ENCODE results near the gene TMEM259. TPM values are rescaled to one million over a fixed set of nuclear protein-coding genes. Genes with fewer than 3 reads are reported as not detected.

The TMEM259 gene
- total and polyA plus RNA-seq, 9 of the 15 experiments (the other 6 are each of a cell fraction or from before 2014, with no cell fraction given) = 0.52 to 231 (median 63.6) TPM

- TF ChIP-seq HMGN3 (IDR thresholded peaks at IDR 0.05; ENCODE audit: borderline replicate concordance, extremely low read depth, insufficient read length, low read depth, low read length) (peak; percentile 96), KLF10 (CRISPR knock-in tag; IDR thresholded peaks at IDR 0.05) (no peak), GATAD2B (IDR thresholded peaks at IDR 0.05; ENCODE audit: borderline replicate concordance) (peak; percentile 53; the same call in 1 of the 2 replicates), TOE1 (IDR thresholded peaks at IDR 0.05; ENCODE audit: borderline replicate concordance) (no peak), TOE1 (CRISPR knock-in tag; IDR thresholded peaks at IDR 0.05; ENCODE audit: borderline replicate concordance, low read depth) (no peak), ZNF740 (CRISPR knock-in tag; IDR thresholded peaks at IDR 0.05) (peak; percentile 76), ZNF740 (tag; IDR thresholded peaks at IDR 0.05) (peak in 1 of 2 experiments; percentile 83; a peak in 2 of 4 replicates), NONO (IDR thresholded peaks at IDR 0.05; ENCODE audit: low read depth in 2 of 2, low read length in 1 of 2) (peak in 1 of 2 experiments; percentile 75; a peak in 2 of 4 replicates), SNIP1 (IDR thresholded peaks at IDR 0.05; ENCODE audit: low read depth) (peak; percentile 53), ZNF57 (CRISPR knock-in tag; IDR thresholded peaks at IDR 0.05) (no peak), FUS (optimal IDR thresholded peaks at IDR 0.05; ENCODE audit: low read depth, low read length) (peak; percentile 42), TFAP4 (CRISPR knock-in tag; IDR thresholded peaks at IDR 0.05; ENCODE audit: borderline replicate concordance) (peak; percentile 45; the same call in 1 of the 2 replicates), TCF7 (IDR thresholded peaks at IDR 0.05; ENCODE audit: borderline replicate concordance) (peak; percentile 24), ZFX (CRISPR knock-in tag; IDR thresholded peaks at IDR 0.05) (peak; percentile 71), ZNF445 (CRISPR knock-in tag; IDR thresholded peaks at IDR 0.05; ENCODE audit: low read depth) (no peak), FOSL1 (tag; conservative IDR thresholded peaks at IDR 0.05) (no peak), SIN3A (IDR thresholded peaks at IDR 0.05; ENCODE audit: borderline replicate concordance in 2 of 2, control insufficient read depth in 1 of 2, low read depth in 2 of 2, low read length in 2 of 2) (peak in 1 of 2 experiments; percentile 81; a peak in 1 of 4 replicates), SMAD4 (CRISPR knock-in tag; conservative IDR thresholded peaks at IDR 0.05) (peak; percentile 33; the same call in 1 of the 2 replicates), STAT6 (CRISPR knock-in tag; IDR thresholded peaks at IDR 0.05) (0 out of 2 replicates have a peak, but pooled peaks have one; percentile 72), CCNT2 (IDR thresholded peaks at IDR 0.05; ENCODE audit: borderline replicate concordance, extremely low read depth, insufficient read length, low read depth, low read length) (peak; percentile 89)
These were observed at the start of gene TMEM259 (continued) for GRCh38 chr19:1020868-1021425.
